Suprapubic skin (tissue), 4 donors: ENCODE data around the gene NADSYN1.

ENCODE experiments used
- CTCF ChIP-seq, 2 donors: fragments of 200-600 bp in 1 of 2; fragments of 450-650 bp in 1 of 2; sonication (generic) in 1 of 2; IDR thresholded peaks; one replicate each; pipeline ENCODE4 v1.5.1; 2016 to 2019; ENCODE audit warnings: antibody characterized with exemption in 2 of 2, mild to moderate bottlenecking in 1 of 2, moderate library complexity in 1 of 2
- EP300 ChIP-seq: sonication (generic); formaldehyde crosslinking; IDR thresholded peaks from one replicate; pipeline ENCODE4 v1.6.1; 2017; ENCODE audit warnings: antibody characterized with exemption
- POLR2A ChIP-seq, 2 donors: fragments of 450-650 bp; IDR thresholded peaks; one replicate each; pipeline ENCODE4 v1.6.1; 2017; ENCODE audit warnings: antibody characterized with exemption in 2 of 2, mild to moderate bottlenecking in 2 of 2, moderate library complexity in 2 of 2
- POLR2AphosphoS5 ChIP-seq, 3 donors: sonication (generic); formaldehyde crosslinking; IDR thresholded peaks; one replicate each; pipeline ENCODE4 v1.6.1; 2017; ENCODE audit warnings: antibody characterized with exemption in 3 of 3

DNA sequence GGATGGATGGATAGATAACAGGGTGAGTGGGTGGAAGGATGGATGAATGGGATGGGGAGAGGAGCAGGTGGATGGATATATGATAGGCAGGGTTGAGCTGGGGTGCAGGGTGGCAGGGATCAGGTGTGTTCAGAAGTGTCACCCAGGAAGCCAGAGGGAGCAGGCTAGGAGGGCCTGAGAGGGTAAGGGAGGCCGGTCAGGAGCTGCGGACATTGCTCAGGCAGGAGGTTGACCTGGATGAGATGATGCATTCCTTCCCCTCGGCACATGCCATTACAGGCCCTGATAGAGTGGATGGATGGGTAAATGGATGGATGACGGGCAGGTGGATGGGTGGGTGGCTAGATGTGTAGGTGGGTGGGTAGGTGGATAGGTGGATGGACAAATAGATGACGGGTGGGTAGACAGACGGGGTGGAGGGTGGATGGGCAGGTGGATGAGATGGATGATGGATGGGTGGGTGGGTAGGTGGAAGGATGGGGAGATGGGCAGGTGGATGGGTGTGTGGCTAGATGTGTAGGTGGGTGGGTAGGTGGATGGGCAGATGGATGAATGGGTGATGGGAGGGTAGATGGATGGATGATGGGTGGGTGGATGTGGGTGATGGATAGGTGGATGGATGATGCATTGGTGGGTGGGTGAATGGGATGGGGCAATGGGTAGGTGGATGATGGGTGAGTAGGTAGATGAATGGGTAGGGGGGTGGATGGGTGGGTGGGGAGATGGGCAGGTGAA is 12.8 kb upstream of the NADSYN1 start:
- TF ChIP-seq CTCF (IDR thresholded peaks at IDR 0.05) (no peak), POLR2AphosphoS5 (IDR thresholded peaks at IDR 0.05) (no peak), EP300 (no peak), POLR2A (IDR thresholded peaks at IDR 0.05) (no peak)
